Heart right ventricle (tissue), 16 donors: ENCODE results near the gene UBN2. TPM values are rescaled to one million over a fixed set of nuclear protein-coding genes. Genes with fewer than 3 reads are reported as not detected.

Experiments
- ATAC-seq, 8 donors: fragments of 200-7000 bp; cut with Tn5 transposase; one replicate each; pipeline ENCODE4 v1.9.1; 2020; ENCODE audit warnings: mild to moderate bottlenecking in 8 of 8, moderate library complexity in 8 of 8, moderate number of reproducible peaks in 1 of 8
- DNase-seq, 2 donors: peaks; one replicate each; pipeline ENCODE4 v3.0.0-alpha.2; 2020
- H3K27ac ChIP-seq, 10 donors: fragments of 200-600 bp; sonication (generic) in 2 of 10; one replicate each; pipeline versions ENCODE4 v1.5.0 to v1.8.0; 2020 to 2022; ENCODE audit warnings: mild to moderate bottlenecking in 3 of 10
- H3K27me3 ChIP-seq, 7 donors: fragments of 200-600 bp; one replicate each; pipeline ENCODE4 v1.8.0; 2021 to 2022; ENCODE audit warnings: mild to moderate bottlenecking in 2 of 7
- H3K36me3 ChIP-seq, 9 donors: fragments of 200-600 bp; sonication (generic) in 1 of 9; one replicate each; pipeline versions ENCODE4 v1.5.0 to v1.8.0; 2020 to 2022; ENCODE audit warnings: mild to moderate bottlenecking in 2 of 9
- H3K4me1 ChIP-seq, 9 donors: fragments of 200-600 bp; sonication (generic) in 1 of 9; one replicate each; pipeline versions ENCODE4 v1.5.0 to v1.8.0; 2020 to 2022; ENCODE audit warnings: mild to moderate bottlenecking in 4 of 9
- H3K4me3 ChIP-seq, 10 donors: fragments of 200-600 bp; sonication (generic) in 2 of 10; one replicate each; pipeline versions ENCODE4 v1.5.0 to v1.8.0; 2020 to 2022; ENCODE audit warnings: mild to moderate bottlenecking in 7 of 10, moderate library complexity in 2 of 10
- H3K9me3 ChIP-seq, 11 donors: fragments of 200-600 bp in 10 of 11; sonication (generic) in 2 of 11; one replicate each; pipeline versions ENCODE4 v1.5.0 to v1.8.0; 2013 to 2022; ENCODE audit warnings: mild to moderate bottlenecking in 2 of 11, control low read depth in 1 of 11, moderate library complexity in 1 of 11
- WGBS, 2 donors: extraction: QIAGEN DNeasy Blood & Tissue Kit; methylation state at CpG; one replicate each; pipeline ENCODE4 v1.1.7; 2013; ENCODE audit warnings: inconsistent platforms in 1 of 2; 5-methylcytosine and 5-hydroxymethylcytosine counted together
- intact Hi-C, 10 donors: fragments of 100-400 bp; cut with DNase I; formaldehyde crosslinking; loops; one replicate each; pipeline versions ENCODE4 v1.11.1 to v1.14.2; 2022
- polyA plus RNA-seq, 2 donors: library from polyadenylated mRNA; stranded (reverse); fragments of 200-250 nt; gene quantifications; one replicate each; pipeline ENCODE4 v1.2.3, GENCODE V29; 2013
- total RNA-seq, 10 donors: library from RNA; stranded (reverse); fragmentation: NEBNext Ultra II Directional in 3 of 10; extraction: Animal tissue kit (Norgen Biotek cat#: 25700) in 3 of 10; gene quantifications; one replicate each; pipeline versions ENCODE4 v1.2.1 to v1.2.4, GENCODE V29; 2021 to 2023
- TF ChIP-seq, protein P1 (sequence below), 9 donors: fragments of 200-600 bp; sonication (generic) in 2 of 9; IDR thresholded peaks; one replicate each; pipeline versions ENCODE4 v1.5.0 to v1.8.0; 2021 to 2022; ENCODE audit warnings: antibody characterized with exemption in 9 of 9, mild to moderate bottlenecking in 5 of 9, moderate library complexity in 1 of 9
- donor health status: Arrhythmogenic right ventricular cardiomyopathy.
- donor health status: ischemic (EF 13 %, LVEDD 7.1; RV severe dilation, severe dysfunction).
- donor health status: healthy with polysubstance abuse.
- donor health status: DM: no; HTN: yes; CAD: no.
- donor health status: DM: no; HTN: no; CAD: no.
- donor health status: ischemic (EF 25% LVEDD 6.9; RV normal size, moderate dysfunction).
- donor health status: ischemic (EF 25% LVEDD 5.7; RV mildly dilated, moderate dysfunction).
- donor health status: healthy.
- donor health status: DM: yes; HTN: yes; CAD: no.
- donor health status: Ischemic cardiomyopathy.
- donor health status: ischemic (EF 35%, LVEDD 5.7; RV mildly dilated, moderate dysfunction).
- donor health status: nonischemic (EF 11% LVEDD 7.7; RV severe dilation, severe dysfunction).
- donor health status: DM: yes; HTN: yes; CAD: no.
- donor health status: PGD.
- donor health status: ischemic (EF 29% LVEDD 5.4; RV normal size, mild dysfunction).
- donor health status: nonischemic (EF 23%, LVEDD 6.1; RV moderate dilation, normal function).

Gene UBN2
- total and polyA plus RNA-seq, 12 donors, result 1.3 to 27.0 (median 21.4) TPM

DNA sequence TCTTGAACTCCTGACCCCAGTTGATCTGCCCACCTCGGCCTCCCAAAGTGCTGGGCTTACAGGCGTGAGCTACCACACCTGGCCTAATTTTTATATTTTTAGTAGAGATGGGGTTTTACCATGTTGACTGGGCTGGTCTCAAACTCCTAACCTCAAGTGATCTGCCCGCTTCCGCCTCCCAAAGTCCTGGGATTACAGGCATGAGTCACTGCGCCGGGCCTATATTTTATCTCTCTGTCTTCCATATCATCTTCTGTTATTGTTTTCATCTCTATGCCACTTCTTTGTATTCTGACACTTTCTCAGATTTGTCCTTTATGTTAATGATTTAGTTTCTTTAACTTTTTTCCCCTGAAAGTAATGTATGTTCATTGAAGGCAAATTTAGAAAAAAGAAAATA, 55.1 kb downstream of the UBN2 start:
- no peaks in the 10 kb centered on the region for H3K4me1 ChIP-seq
- ATAC-seq, result no peak
- no peaks in the 10 kb centered on the region for H3K27me3 ChIP-seq
- TF ChIP-seq, protein P1, sequence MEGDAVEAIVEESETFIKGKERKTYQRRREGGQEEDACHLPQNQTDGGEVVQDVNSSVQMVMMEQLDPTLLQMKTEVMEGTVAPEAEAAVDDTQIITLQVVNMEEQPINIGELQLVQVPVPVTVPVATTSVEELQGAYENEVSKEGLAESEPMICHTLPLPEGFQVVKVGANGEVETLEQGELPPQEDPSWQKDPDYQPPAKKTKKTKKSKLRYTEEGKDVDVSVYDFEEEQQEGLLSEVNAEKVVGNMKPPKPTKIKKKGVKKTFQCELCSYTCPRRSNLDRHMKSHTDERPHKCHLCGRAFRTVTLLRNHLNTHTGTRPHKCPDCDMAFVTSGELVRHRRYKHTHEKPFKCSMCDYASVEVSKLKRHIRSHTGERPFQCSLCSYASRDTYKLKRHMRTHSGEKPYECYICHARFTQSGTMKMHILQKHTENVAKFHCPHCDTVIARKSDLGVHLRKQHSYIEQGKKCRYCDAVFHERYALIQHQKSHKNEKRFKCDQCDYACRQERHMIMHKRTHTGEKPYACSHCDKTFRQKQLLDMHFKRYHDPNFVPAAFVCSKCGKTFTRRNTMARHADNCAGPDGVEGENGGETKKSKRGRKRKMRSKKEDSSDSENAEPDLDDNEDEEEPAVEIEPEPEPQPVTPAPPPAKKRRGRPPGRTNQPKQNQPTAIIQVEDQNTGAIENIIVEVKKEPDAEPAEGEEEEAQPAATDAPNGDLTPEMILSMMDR (IDR thresholded peaks at IDR 0.05), result no peak
- H3K9me3 ChIP-seq, result no peaks in the 10 kb centered on the region
- H3K27ac ChIP-seq, result no peak overlapping the region
- DNase-seq, result no peak
- intact Hi-C loops, result no loop called here
- peaks cover 0 to 84% (median 21%) of the 10 kb centered on the region in 9 donors for H3K36me3 ChIP-seq
- WGBS, 2 donors, result 95 to 97% methylated on average over 6 of the region's 6 CpGs
- no peak overlapping the region for H3K4me3 ChIP-seq

- peaks cover 0 to 71% (median 22%) of the 10 kb centered on the region in 9 donors for H3K36me3 ChIP-seq
- H3K27me3 ChIP-seq, result no peaks in the 10 kb centered on the region
- H3K9me3 ChIP-seq, result no peaks in the 10 kb centered on the region
- ATAC-seq (no peak), DNase-seq (no peak)
- H3K4me3 ChIP-seq, result no peak overlapping the region
- no peaks in the 10 kb centered on the region for H3K4me1 ChIP-seq
- intact Hi-C loops, result no loop called here
- no peak overlapping the region for H3K27ac ChIP-seq
- 90% methylated on average over 7 of the region's 7 CpGs for WGBS, 2 donors
- TF ChIP-seq, protein P1 (IDR thresholded peaks at IDR 0.05), result no peak
These were observed 61.8 kb downstream of the UBN2 start for GRCh38 chr7:139292821-139293220.

GRCh38 chr7:139293534-139293933, 62.5 kb downstream of the UBN2 start:
- intact Hi-C loops, result no loop called here
- TF ChIP-seq, protein P1 (IDR thresholded peaks at IDR 0.05), result no peak
- no peak for DNase-seq
- H3K27me3 ChIP-seq, result no peaks in the 10 kb centered on the region
- no peaks in the 10 kb centered on the region for H3K9me3 ChIP-seq
- H3K4me1 ChIP-seq, result no peaks in the 10 kb centered on the region
- peaks cover 0 to 71% (median 30%) of the 10 kb centered on the region in 9 donors for H3K36me3 ChIP-seq
- H3K27ac ChIP-seq, result no peak overlapping the region
- no peak for ATAC-seq
- 95 to 98% methylated on average over 2 of the region's 2 CpGs for WGBS, 2 donors
- H3K4me3 ChIP-seq, result no peak overlapping the region

GRCh38 chr7:139294241-139294640, 63.2 kb downstream of the UBN2 start:
- TF ChIP-seq, protein P1 (IDR thresholded peaks at IDR 0.05), result no peak
- H3K4me1 ChIP-seq, result no peaks in the 10 kb centered on the region
- no peaks in the 10 kb centered on the region for H3K9me3 ChIP-seq
- intact Hi-C loops, result no loop called here
- no peaks in the 10 kb centered on the region for H3K27me3 ChIP-seq
- ATAC-seq (no peak), DNase-seq (no peak)
- no peak overlapping the region for H3K27ac ChIP-seq
- H3K36me3 ChIP-seq, result peaks cover 0 to 72% (median 31%) of the 10 kb centered on the region in 9 donors
- no peak overlapping the region for H3K4me3 ChIP-seq
- 96 to 97% methylated on average over 4 of the region's 4 CpGs for WGBS, 2 donors
